Central memory CD8-positive, alpha-beta T cell (primary cell): ENCODE data around the gene GTSE1.

ENCODE experiments used
- ATAC-seq: fragments of 150-1000 bp; cut with Tn5 transposase; replicated peaks from 2 replicates; pipeline ENCODE4 v1.10.0; 2022; ENCODE audit warnings: mild to moderate bottlenecking, moderate FRiP score, moderate number of reproducible peaks; ENCODE audit not compliant: poor library complexity, severe bottlenecking; ENCODE audit errors: extremely low read depth
- DNase-seq, 2 donors: peaks; one replicate each; pipeline ENCODE4 v3.0.0; 2021; ENCODE audit warnings: low spot score in 2 of 2
- H3K27ac Mint-ChIP-seq: one replicate; pipeline ENCODE4 v1.8.0; 2022; ENCODE audit warnings: low read depth, mild to moderate bottlenecking, moderate library complexity, mixed read lengths
- H3K27me3 Mint-ChIP-seq: one replicate; pipeline ENCODE4 v1.8.0; 2022; ENCODE audit warnings: mixed read lengths
- H3K36me3 Mint-ChIP-seq: one replicate; pipeline ENCODE4 v1.8.0; 2022; ENCODE audit warnings: mild to moderate bottlenecking, moderate library complexity, mixed read lengths; ENCODE audit not compliant: insufficient read depth
- H3K4me1 Mint-ChIP-seq: one replicate; pipeline ENCODE4 v1.8.0; 2022; ENCODE audit warnings: mixed read lengths
- H3K4me3 Mint-ChIP-seq: one replicate; pipeline ENCODE4 v1.8.0; 2022; ENCODE audit warnings: mild to moderate bottlenecking, moderate library complexity, mixed read lengths
- H3K9me3 Mint-ChIP-seq: one replicate; pipeline ENCODE4 v1.8.0; 2022; ENCODE audit warnings: mixed read lengths

Gene GTSE1, protein sequence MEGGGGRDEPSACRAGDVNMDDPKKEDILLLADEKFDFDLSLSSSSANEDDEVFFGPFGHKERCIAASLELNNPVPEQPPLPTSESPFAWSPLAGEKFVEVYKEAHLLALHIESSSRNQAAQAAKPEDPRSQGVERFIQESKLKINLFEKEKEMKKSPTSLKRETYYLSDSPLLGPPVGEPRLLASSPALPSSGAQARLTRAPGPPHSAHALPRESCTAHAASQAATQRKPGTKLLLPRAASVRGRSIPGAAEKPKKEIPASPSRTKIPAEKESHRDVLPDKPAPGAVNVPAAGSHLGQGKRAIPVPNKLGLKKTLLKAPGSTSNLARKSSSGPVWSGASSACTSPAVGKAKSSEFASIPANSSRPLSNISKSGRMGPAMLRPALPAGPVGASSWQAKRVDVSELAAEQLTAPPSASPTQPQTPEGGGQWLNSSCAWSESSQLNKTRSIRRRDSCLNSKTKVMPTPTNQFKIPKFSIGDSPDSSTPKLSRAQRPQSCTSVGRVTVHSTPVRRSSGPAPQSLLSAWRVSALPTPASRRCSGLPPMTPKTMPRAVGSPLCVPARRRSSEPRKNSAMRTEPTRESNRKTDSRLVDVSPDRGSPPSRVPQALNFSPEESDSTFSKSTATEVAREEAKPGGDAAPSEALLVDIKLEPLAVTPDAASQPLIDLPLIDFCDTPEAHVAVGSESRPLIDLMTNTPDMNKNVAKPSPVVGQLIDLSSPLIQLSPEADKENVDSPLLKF

DNA sequence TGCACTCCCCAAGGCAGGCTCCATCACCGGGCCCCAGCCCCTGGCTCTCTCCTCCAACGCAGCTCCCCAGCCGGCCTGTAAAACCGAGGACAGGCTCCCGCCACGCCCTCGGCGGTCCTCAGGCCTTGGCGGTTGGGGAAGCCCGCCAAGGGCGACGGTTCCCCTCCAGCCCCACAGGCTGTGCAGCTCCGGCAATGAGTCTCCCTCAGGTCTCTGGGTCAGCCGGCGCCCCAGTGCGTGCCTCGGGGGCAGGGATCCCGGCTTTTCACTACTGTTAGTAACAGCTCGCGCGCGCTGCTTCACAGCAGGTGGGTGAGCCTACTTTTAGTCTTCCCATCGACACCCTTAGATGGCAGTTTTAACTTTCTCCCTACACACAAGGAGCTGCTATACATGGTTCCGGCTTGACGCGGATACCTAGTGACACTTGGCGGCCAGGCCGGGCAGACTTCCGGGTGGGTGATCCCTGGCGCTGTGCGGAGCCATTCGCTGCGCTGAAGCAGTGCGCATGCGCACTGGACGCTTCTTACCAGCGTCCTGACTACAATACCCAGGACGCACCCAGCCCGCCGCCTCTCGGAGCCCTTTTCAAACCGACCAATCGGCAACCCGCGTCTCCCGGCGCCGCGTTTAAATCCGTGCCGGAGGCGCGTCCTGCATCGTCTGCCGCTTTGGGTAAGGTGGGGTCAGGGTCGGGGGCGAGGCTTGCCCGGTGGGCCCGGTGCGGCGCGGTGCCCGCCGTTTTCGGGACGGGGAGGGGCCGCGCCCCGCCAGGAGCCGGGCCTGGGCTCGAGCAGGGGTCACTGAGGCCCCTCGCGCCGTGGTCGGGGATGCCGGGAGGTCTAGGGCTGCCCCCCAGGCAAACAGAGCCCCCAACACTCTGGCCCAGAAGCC, at the start of gene GTSE1:
TSS of gene GTSE1 (plus strand) at position 614 of the 894 bp plus-strand sequence. CDS start 531 bp downstream, outside the sequence.
- H3K4me3 Mint-ChIP-seq: peak within 1 kb of the TSS; percentile 96
- H3K27ac Mint-ChIP-seq: peak within 1 kb of the TSS; percentile 99
- ATAC-seq (peak; percentile 99), DNase-seq (peak; percentile 90 to 95)
- H3K9me3 Mint-ChIP-seq: no peaks in the 10 kb centered on the region
- peaks cover 45% of the 10 kb centered on the region for H3K4me1 Mint-ChIP-seq
- H3K36me3 Mint-ChIP-seq: peaks cover 26% of the 10 kb centered on the region
- H3K27me3 Mint-ChIP-seq: no peaks in the 10 kb centered on the region

DNA sequence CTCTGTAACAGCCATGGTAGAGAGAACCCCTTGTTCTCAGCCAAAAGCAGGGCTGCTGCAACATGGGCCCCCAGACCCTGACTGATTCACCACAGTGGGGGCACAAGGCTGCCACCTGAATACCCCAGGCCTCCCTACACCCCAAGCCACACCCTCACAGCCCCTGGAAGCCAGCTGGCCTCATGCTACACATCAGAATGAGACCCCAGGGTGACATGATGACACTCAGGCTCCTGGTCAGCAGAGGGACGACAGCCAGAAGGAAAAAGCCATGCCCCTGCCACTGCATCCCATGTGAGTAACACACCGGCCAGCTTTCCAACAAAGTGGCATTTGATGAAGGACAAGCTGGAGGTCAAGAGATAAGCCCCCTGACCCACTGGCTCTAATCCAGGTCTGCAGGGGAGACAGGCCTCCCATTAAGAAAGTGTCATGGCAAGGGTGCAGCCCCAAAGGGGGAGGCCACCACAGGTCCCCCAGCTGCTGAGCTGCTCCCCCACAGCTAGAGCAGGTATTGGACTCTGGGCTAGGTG, 49.2 kb upstream of the GTSE1 start:
- DNase-seq: no peak
- peaks cover 29% of the 10 kb centered on the region for H3K4me1 Mint-ChIP-seq
- no peaks in the 10 kb centered on the region for H3K9me3 Mint-ChIP-seq
- no peaks in the 10 kb centered on the region for H3K27me3 Mint-ChIP-seq
- H3K36me3 Mint-ChIP-seq: peaks cover 10% of the 10 kb centered on the region
- no peak overlapping the region for H3K4me3 Mint-ChIP-seq
- no peak overlapping the region for H3K27ac Mint-ChIP-seq
- no peak for ATAC-seq

- H3K4me3 Mint-ChIP-seq: peak within 1 kb of the TSS; percentile 80
- H3K27ac Mint-ChIP-seq: peak within 1 kb of the TSS; percentile 77
- no peaks in the 10 kb centered on the region for H3K27me3 Mint-ChIP-seq
- ATAC-seq (peak; percentile 88), DNase-seq (peak; percentile 82 to 85)
- peaks cover 29% of the 10 kb centered on the region for H3K4me1 Mint-ChIP-seq
- H3K36me3 Mint-ChIP-seq: peaks cover 4% of the 10 kb centered on the region
- no peaks in the 10 kb centered on the region for H3K9me3 Mint-ChIP-seq
Measured at GRCh38 chr22:46250035-46250782, 46.5 kb upstream of the GTSE1 start, which contains the start of gene CDPF1. Gene CDPF1, minus strand, starts transcription at chr22:46250293. Its CDS starts 2,009 bp downstream, at chr22:46248284.

DNA sequence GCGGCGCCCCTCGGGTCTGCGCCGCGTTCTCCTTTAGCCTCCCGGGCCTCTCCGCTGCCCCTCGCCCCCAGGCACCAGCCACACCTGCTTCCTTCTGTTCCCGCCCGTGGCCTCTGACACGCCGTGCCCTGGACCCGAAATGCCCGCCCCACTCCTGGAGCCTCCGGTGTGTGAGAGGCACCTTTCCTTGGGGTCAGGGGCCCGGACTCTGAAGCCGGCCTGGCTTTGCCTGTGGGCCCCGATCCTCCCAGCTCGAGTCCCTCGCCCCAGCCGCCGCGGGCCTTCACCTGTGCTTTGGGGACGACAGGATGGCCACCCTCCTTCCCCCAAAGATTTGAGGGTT, 45.9 kb upstream of the GTSE1 start:
- H3K36me3 Mint-ChIP-seq: peaks cover 4% of the 10 kb centered on the region
- ATAC-seq: no peak

DNA sequence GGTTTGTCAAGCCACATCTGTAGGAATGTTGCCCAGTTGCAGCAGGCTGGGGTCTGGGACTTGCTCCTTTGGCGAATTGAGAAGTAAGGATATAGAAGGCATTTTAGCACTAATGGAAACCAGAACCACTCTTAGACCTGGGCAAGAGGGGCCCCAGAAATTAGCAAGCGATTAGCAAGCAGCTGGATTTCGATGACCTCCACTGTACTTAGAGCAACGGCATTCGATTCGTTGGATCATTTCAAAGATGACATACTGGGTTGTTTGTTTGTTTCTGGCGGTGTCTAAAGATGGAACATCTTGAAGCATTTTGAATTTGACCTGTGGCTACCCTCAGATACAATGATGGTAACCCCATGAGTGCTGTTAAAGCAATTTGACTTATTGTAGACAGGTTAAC, 45.4 kb upstream of the GTSE1 start:
- Mint-ChIP-seq H3K9me3 (no peaks in the 10 kb centered on the region), H3K4me1 (peaks cover 27% of the 10 kb centered on the region), H3K27ac (peak overlapping the region; percentile 77), H3K27me3 (no peaks in the 10 kb centered on the region), H3K4me3 (peak overlapping the region; percentile 80), H3K36me3 (peaks cover 4% of the 10 kb centered on the region)
- no peak for ATAC-seq
- no peak for DNase-seq

More for the DNA sequence above, 45.9 kb upstream of the GTSE1 start:
- Mint-ChIP-seq H3K27ac (peak overlapping the region; percentile 77), H3K27me3 (no peaks in the 10 kb centered on the region), H3K9me3 (no peaks in the 10 kb centered on the region), H3K4me1 (peaks cover 29% of the 10 kb centered on the region), H3K4me3 (peak overlapping the region; percentile 80)
- DNase-seq: no peak

DNA sequence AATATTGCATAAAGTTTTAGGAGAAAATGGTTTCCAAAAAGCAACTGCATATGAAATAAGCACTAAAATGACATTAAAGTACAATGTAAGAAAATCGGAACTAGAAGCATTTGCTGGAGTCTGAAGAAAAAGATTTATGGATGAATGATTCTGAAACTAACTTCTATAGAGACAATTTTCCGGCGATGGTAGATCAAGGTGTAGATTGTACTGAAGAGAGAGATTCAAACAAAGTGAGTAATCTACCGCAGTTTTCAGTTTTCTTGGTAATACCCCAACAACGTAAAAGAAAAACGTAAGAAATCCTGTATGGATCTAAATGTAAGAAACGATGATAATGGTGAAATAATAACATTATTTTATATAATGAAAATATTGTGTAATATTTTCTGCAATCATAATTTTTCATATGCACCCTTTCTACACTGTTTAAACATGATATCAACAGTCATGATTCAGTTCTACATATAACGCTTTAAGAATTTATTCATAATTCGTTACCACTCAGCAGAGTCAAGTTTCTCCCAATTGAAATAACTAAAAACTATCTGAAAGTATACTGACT, 44.8 kb upstream of the GTSE1 start:
- H3K4me1 Mint-ChIP-seq: peaks cover 21% of the 10 kb centered on the region
- peaks cover 4% of the 10 kb centered on the region for H3K36me3 Mint-ChIP-seq
- no peak for DNase-seq
- ATAC-seq: no peak
- H3K27ac Mint-ChIP-seq: peak overlapping the region; percentile 77
- H3K27me3 Mint-ChIP-seq: no peaks in the 10 kb centered on the region
- no peaks in the 10 kb centered on the region for H3K9me3 Mint-ChIP-seq
- peak overlapping the region; percentile 80 for H3K4me3 Mint-ChIP-seq

DNA sequence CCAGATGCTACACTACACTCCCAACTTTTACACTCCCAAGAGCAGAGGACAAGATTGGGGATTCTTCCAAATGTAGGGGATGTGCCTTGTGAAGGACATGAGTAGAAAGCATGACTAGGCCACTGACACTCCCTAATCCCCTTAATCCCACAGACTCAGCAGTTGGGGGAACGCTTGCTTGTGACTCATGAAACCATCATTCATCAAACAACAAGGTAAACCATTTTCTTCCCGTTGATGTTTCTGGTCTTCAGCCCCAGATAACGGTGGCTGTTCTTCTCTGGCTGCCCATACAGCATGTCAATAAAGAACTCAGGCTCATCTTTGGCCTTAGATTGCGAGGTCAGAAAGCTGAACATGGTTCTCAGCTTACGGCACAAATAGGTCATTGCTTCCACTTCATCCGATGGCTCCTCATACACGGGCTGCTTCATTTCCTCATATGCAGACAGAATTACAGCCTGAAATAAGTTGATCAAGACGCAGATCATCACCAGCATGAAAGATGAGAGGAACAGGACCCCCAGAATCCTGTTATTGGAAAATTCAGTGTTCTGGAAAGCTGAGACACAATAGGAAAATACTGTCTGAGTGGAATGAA, 40.2 kb upstream of the GTSE1 start:
- Mint-ChIP-seq H3K9me3 (no peaks in the 10 kb centered on the region), H3K4me3 (no peak overlapping the region), H3K27me3 (peaks cover 29% of the 10 kb centered on the region), H3K36me3 (peaks cover 1% of the 10 kb centered on the region), H3K4me1 (peaks cover 5% of the 10 kb centered on the region), H3K27ac (no peak overlapping the region)
- no peak for DNase-seq
- ATAC-seq: no peak

GRCh38 chr22:46259374-46259773, 37.3 kb upstream of the GTSE1 start:
- Mint-ChIP-seq H3K27ac (no peak overlapping the region), H3K9me3 (no peaks in the 10 kb centered on the region)
- ATAC-seq: no peak

DNA sequence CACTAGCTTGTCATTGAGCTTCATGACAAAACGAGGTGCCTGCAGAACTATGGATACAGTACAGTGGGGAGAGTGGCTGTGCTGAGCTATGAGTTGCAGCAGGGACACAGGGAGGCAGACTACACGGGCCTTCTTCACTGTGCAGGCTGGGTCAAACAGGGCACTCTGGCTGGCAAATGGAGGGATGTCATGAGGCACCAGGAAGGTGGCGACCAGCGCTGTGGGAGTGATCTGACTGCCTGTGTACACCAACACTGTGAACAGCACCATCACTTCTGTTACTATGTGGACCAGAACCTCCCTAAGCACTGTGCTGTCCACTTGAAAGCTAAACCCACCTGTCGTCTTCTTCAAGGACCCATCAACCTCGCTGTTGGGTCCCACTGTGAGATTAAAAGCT, 36.6 kb upstream of the GTSE1 start:
- no peak overlapping the region for H3K4me3 Mint-ChIP-seq
- H3K4me1 Mint-ChIP-seq: peaks cover 5% of the 10 kb centered on the region
- H3K36me3 Mint-ChIP-seq: no peaks in the 10 kb centered on the region
- H3K27ac Mint-ChIP-seq: no peak overlapping the region
- DNase-seq (no peak), ATAC-seq (no peak)
- H3K27me3 Mint-ChIP-seq: peaks cover 39% of the 10 kb centered on the region
- no peaks in the 10 kb centered on the region for H3K9me3 Mint-ChIP-seq

More at GRCh38 chr22:46259374-46259773, 37.3 kb upstream of the GTSE1 start:
- H3K36me3 Mint-ChIP-seq: no peaks in the 10 kb centered on the region
- no peak overlapping the region for H3K4me3 Mint-ChIP-seq
- no peak for DNase-seq
- peaks cover 5% of the 10 kb centered on the region for H3K4me1 Mint-ChIP-seq
- peaks cover 39% of the 10 kb centered on the region for H3K27me3 Mint-ChIP-seq

GRCh38 chr22:46262449-46263215, 34.0 kb upstream of the GTSE1 start:
- H3K4me3 Mint-ChIP-seq: peak overlapping the region; percentile 29
- no peak overlapping the region for H3K27ac Mint-ChIP-seq
- ATAC-seq (no peak), DNase-seq (peak in 1 of 2 donors; percentile 37)
- H3K27me3 Mint-ChIP-seq: peaks cover 39% of the 10 kb centered on the region
- no peaks in the 10 kb centered on the region for H3K9me3 Mint-ChIP-seq
- peaks cover 11% of the 10 kb centered on the region for H3K4me1 Mint-ChIP-seq
- no peaks in the 10 kb centered on the region for H3K36me3 Mint-ChIP-seq
